ENCODE measurements around the gene ANGPT4. TPM values are rescaled to one million over a fixed set of nuclear protein-coding genes. Genes with fewer than 3 reads are reported as not detected.
A peak's percentile ranks its signal among the peaks of the same experiment; 100 is the strongest.

The ANGPT4 gene
- total RNA-seq, 3 donors from 2014 or later = not detected

DNA sequence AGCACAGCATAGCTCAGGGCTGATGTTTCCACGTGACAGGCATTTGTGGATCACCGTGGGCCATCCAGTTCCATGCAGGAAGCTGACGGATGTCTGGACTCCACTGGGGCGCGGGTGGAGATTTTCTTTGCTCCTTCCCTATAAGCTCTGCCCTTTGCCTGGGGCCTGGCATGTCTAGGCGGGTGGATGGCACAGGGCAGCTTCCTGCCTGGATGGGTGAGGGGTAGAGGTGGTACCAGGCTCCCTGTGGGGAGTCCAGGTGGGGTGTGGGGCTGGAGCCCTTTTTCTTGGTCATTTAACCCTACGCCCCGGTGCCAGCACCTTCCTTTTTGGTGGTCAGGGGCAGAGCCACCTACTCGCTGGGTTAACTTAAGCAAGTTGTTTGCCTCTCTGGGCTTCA is 72.2 kb downstream of the ANGPT4 start:
- Mint-ChIP-seq H3K4me1 (ENCODE audit: low read depth) (peaks cover 57% of the 10 kb centered on the region), H3K27me3 (ENCODE audit: low read depth) (no peaks in the 10 kb centered on the region), H3K36me3 (ENCODE audit: insufficient read depth) (no peaks in the 10 kb centered on the region), H3K4me3 (no peak overlapping the region), H3K9me3 (no peaks in the 10 kb centered on the region)
- ATAC-seq (no peak), DNase-seq (no peak)

DNA sequence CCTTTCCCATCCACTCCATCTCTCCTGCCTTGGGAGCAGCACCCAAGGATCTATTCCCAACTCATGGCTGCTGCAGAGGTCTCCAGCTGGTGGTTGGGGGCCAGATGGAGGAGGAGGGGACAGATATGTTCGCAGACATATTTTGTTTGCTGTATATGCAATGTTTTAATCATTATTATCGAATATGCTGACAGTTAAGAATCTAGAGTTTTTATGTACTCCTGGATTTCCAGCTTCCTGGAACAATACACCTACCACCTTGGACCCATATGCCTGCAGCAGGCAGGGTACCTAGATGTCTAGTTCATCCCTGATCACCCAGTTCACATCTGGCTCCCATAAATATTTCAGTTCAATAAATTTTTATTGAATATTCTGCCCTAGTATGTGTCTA is 73.6 kb downstream of the ANGPT4 start:
- no peak for DNase-seq
- ATAC-seq = no peak
- no peaks in the 10 kb centered on the region for H3K27me3 Mint-ChIP-seq (ENCODE audit: low read depth)
- H3K36me3 Mint-ChIP-seq (ENCODE audit: insufficient read depth) = peaks cover 3% of the 10 kb centered on the region
- H3K9me3 Mint-ChIP-seq = no peaks in the 10 kb centered on the region
- no peak overlapping the region for H3K4me3 Mint-ChIP-seq
- peaks cover 57% of the 10 kb centered on the region for H3K4me1 Mint-ChIP-seq (ENCODE audit: low read depth)

DNA sequence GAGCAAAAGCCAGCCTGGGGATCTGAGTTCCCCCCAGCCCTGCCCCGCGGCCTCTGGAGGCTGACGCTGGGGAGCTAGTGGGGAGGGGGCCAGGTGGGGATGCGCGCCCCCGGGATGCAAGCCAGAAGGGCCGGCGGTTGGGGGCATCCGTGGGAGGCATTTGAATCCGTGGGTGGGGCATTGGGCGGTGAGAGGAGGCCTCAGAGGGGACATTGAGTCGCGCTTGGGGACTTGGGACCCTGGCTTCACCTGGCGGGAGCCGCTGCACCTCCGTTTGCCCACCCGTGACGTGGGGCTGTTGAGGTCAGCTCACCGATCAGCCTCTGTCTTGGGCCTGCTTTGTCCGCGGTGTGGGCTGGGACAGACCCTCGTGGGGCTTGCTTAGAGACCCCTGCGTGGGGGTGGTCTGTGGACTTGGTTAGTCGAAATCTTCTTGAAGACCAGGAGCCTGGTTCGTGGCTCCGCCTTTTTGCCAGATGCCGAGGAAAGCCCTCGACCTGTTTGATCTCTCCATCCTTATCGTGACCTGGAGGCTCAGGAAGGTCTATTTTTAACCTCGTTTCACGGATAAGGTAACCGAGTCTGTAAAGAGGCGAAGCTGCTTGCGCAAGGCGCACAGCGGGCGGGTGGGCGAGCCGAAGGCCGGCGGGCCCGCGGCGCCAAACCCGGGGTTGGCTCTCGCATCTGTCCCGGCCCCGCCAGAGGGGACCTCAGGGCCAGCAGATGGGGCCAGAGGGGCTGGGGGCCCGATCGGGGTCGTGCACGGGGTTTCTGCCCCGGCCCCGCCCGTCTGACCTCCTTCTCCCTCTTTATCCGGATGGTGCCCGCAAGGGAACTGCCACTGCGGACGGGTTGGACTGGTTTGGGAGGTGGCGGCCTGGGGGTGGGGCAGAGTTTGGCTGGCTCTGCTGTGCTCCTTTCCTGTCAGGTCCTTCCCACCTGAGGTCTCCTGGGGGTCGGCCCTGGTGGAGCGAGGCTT is 74.3 kb downstream of the ANGPT4 start:
- H3K9me3 Mint-ChIP-seq = no peaks in the 10 kb centered on the region
- peak overlapping the region; percentile 60 for H3K4me3 Mint-ChIP-seq
- no peak for ATAC-seq
- H3K27me3 Mint-ChIP-seq (ENCODE audit: low read depth) = no peaks in the 10 kb centered on the region
- peaks cover 3% of the 10 kb centered on the region for H3K36me3 Mint-ChIP-seq (ENCODE audit: insufficient read depth)
- peaks cover 57% of the 10 kb centered on the region for H3K4me1 Mint-ChIP-seq (ENCODE audit: low read depth)
- no peak for DNase-seq

DNA sequence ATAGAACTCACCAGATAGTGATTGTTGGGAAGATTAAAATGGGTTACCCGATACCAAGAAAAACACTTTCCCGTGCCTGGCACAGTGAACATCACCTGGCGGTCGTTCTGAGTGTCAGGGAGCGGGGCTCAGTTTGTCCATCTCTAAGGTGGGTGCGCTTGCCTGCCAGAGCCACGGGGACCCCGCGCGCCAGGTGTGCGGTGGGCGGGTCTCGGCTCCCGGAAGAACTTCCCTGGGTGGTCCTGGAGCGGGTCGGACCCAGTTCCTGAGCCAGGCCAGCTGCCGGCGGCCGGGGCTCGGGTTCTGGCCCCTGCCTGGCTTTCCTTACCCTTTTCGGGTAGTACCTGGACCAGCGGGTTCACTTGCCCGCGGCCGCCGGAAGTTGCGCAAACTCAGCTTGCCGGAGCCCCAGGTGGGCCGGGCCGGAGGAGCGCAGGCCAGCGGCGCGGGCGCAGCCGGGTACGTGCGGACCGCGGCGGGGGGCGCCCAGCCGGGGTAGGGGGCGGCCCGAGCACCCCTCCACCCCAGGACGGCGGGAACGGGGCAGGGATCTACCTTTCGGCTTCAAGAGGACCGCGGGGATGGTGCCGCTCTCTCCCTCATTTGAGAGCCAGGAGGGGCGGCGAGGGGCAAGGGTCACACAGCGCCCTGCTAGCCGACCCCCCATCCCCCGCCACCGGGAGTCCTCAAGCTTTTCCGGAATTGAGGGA is 75.1 kb downstream of the ANGPT4 start:
- Mint-ChIP-seq H3K4me3 (peak overlapping the region; percentile 60), H3K9me3 (no peaks in the 10 kb centered on the region), H3K4me1 (ENCODE audit: low read depth) (peaks cover 55% of the 10 kb centered on the region), H3K27me3 (ENCODE audit: low read depth) (no peaks in the 10 kb centered on the region), H3K36me3 (ENCODE audit: insufficient read depth) (peaks cover 3% of the 10 kb centered on the region)
- DNase-seq (no peak), ATAC-seq (no peak)

DNA sequence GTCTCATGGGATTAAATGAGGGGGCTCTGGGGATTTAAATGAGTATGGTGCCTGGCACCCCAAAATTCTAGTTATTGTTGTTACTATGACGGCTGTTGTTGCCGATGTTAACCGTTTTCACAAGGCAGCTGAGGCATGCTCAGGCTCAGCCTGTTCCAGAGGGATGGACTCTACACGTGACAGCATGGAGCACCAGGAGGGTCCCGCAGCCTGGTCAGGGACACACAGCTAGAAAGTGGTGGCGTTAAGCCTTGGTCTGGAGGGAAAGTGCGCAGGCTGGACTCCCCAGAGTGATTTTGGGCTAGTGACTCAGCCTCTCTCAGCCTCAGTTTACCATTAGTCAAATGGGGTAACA is 75.7 kb downstream of the ANGPT4 start:
- no peaks in the 10 kb centered on the region for H3K9me3 Mint-ChIP-seq
- peaks cover 55% of the 10 kb centered on the region for H3K4me1 Mint-ChIP-seq (ENCODE audit: low read depth)
- ATAC-seq = no peak

DNA sequence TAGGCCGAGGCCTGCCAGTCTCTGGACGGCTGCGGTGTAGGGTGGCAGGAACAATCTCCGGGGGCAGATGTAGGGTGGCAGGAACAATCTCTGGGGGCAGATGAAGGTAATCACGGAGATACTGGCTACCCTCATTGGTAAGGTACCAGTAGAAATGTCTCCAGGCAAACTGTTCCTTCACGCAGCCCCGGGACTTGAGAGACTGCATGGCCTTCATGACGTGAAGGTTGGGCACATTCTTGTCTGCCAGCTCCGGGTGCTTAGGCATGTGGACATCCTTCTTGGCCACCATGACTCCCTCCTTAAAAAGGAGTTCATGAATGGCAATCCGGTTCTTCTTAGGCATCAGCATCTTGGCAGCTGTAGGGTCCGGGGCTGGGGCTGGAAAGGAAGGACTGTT is 76.5 kb downstream of the ANGPT4 start:
- no peak for DNase-seq
- H3K36me3 Mint-ChIP-seq (ENCODE audit: insufficient read depth) = peaks cover 3% of the 10 kb centered on the region
- H3K27me3 Mint-ChIP-seq (ENCODE audit: low read depth) = no peaks in the 10 kb centered on the region
- ATAC-seq = no peak
- H3K4me3 Mint-ChIP-seq = no peak overlapping the region
- peaks cover 62% of the 10 kb centered on the region for H3K4me1 Mint-ChIP-seq (ENCODE audit: low read depth)
- no peaks in the 10 kb centered on the region for H3K9me3 Mint-ChIP-seq

More for the DNA sequence above, 75.7 kb downstream of the ANGPT4 start:
- no peaks in the 10 kb centered on the region for H3K27me3 Mint-ChIP-seq (ENCODE audit: low read depth)
- DNase-seq = no peak
- peak overlapping the region; percentile 54 for H3K4me3 Mint-ChIP-seq
- peaks cover 3% of the 10 kb centered on the region for H3K36me3 Mint-ChIP-seq (ENCODE audit: insufficient read depth)

DNA sequence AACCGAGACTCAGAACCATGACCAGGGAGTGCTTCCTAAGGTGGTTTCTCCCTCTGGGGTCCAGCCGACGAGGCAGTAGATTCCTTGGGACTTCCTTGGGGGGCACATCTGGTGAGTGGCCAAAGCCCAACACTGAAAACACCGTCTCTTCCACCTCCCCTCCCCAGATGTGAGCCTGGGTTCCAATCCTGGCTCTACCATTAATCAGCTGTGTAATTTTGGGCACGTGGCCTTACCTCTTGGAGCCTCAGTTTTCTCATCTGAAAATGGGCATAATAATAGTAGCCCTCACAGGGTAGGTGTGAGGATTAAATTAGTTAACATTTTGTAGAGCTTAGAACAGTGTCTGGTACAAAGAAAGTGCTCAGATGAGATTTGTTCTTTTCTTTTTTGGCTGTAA is 77.1 kb downstream of the ANGPT4 start:
- Mint-ChIP-seq H3K4me3 (no peak overlapping the region), H3K27me3 (ENCODE audit: low read depth) (no peaks in the 10 kb centered on the region), H3K36me3 (ENCODE audit: insufficient read depth) (peaks cover 3% of the 10 kb centered on the region), H3K9me3 (no peaks in the 10 kb centered on the region), H3K4me1 (ENCODE audit: low read depth) (peaks cover 62% of the 10 kb centered on the region)
- DNase-seq (no peak), ATAC-seq (no peak)

DNA sequence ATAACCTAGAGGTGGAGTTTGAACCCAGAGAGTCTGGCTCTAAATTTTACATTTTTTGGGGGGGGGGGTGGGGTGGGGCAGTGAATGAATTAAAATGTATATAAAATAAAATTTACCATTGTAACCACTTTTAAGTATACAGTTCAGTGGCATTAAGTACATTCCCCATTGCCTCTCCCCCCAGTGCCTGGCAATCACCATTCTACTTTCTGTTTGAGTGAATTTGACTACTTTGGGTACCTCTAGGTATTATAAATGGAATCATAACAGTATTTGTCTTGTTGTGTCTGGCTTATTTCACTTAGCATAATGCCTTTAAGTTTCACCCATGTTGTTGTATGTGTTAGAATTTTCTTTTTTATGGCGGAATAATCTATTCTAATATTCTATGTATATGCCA is 79.9 kb downstream of the ANGPT4 start:
- H3K9me3 Mint-ChIP-seq = no peaks in the 10 kb centered on the region
- H3K4me1 Mint-ChIP-seq (ENCODE audit: low read depth) = peaks cover 53% of the 10 kb centered on the region
- DNase-seq (no peak), ATAC-seq (no peak)
- no peaks in the 10 kb centered on the region for H3K27me3 Mint-ChIP-seq (ENCODE audit: low read depth)
- H3K36me3 Mint-ChIP-seq (ENCODE audit: insufficient read depth) = peaks cover 3% of the 10 kb centered on the region
- H3K4me3 Mint-ChIP-seq = no peak overlapping the region

DNA sequence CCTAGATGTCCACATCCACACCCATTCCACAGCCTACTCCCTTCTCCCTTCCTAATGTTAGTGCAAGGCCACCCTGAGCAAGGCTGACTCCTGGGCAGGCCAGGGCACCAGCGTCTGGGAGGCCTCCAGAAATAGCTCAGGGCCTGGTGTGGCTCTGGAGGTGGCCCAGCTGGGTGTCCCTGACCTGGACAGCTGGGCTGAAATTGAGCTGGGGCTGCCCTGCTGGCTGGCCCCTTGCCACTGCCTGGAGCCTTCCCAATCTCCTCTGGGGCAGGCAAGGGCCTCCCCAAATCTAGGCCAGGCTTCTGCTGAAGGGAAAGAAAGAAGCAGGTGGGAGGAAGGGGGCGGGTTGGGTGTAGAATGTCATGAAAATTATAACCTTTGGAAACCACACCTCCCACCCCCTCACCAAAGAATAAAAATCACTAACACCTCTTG is 80.5 kb downstream of the ANGPT4 start:
- peak overlapping the region; percentile 73 for H3K4me3 Mint-ChIP-seq
- peaks cover 3% of the 10 kb centered on the region for H3K36me3 Mint-ChIP-seq (ENCODE audit: insufficient read depth)
- no peaks in the 10 kb centered on the region for H3K27me3 Mint-ChIP-seq (ENCODE audit: low read depth)
- no peaks in the 10 kb centered on the region for H3K9me3 Mint-ChIP-seq
- no peak for ATAC-seq
- DNase-seq = peak; percentile 44
- H3K4me1 Mint-ChIP-seq (ENCODE audit: low read depth) = peaks cover 51% of the 10 kb centered on the region

DNA sequence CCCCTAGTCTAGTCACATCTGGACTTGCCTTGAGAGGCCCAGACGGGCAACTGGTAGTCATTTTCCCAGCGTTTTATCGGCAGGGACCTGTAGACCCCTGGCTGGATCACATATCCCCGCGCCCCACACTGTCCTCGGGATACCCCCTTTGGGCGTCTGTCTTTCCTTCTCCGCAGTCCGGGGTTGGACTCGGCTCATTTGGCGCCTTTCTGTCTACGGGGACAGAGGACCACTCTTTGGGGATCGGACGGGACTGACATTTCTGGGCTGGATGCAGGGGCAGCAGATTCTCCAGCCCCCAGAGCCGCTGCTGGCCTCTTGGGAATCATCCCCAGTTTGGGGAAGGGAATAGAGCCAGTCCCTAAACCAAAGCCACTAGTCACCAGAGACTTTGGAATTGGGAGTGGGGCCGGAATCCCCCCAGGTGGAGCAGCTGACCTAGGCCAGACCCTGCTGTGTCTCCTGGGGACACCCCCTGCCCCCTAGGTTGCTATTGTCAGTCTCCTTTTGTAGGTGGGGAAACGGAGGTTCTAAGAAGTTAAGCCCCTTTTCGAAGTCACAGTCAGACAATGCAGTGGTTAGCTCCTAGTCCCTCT is 81.9 kb downstream of the ANGPT4 start:
- Mint-ChIP-seq H3K9me3 (no peaks in the 10 kb centered on the region), H3K4me1 (ENCODE audit: low read depth) (peaks cover 48% of the 10 kb centered on the region), H3K36me3 (ENCODE audit: insufficient read depth) (peaks cover 3% of the 10 kb centered on the region), H3K4me3 (peak overlapping the region; percentile 87), H3K27me3 (ENCODE audit: low read depth) (no peaks in the 10 kb centered on the region)
- DNase-seq (no peak), ATAC-seq (peak; percentile 4 to 16)

DNA sequence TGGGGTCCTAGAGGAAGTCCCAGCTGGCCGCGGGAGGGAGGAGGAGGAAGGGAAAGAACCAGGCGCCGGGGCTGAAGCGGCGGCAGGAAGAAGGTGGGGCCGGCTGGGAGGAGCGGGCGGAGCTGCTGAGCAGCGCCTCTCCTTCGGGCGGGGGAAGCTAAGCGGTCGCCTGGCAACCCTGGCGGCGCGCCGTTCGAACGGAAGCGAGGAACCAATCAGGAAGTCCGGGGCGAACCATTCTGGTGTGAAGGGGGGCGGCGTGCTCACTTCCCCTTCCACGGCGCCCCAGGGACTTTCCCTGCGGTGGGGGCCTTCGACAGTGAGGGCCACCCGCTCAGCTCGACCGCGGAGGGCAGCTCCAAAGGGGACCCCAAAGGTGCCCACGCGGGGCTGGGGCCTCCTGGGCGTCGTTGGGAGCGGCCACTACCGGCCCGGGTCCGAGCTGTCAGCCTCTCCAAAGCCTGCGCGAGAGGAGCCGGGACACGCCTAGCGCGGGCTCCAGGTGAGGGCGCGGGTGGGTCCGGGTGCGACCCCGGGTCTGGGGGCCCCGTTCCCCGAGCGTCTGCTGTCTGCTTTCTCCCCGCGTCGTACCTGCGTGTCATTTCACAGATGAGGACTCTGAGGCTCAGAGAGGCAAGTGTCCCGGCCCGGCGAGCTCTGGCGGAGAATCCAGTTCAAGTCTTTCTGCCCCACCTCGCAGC is 82.5 kb downstream of the ANGPT4 start, which contains the start of gene FAM110A:
TSS of gene FAM110A (plus strand) at position 266 of the 701 bp plus-strand sequence. CDS start 11,090 bp downstream, outside the sequence.
- Mint-ChIP-seq H3K36me3 (ENCODE audit: insufficient read depth) (peaks cover 3% of the 10 kb centered on the region), H3K4me1 (ENCODE audit: low read depth) (peaks cover 45% of the 10 kb centered on the region), H3K4me3 (peak within 1 kb of the TSS; percentile 87), H3K27me3 (ENCODE audit: low read depth) (no peaks in the 10 kb centered on the region), H3K9me3 (no peaks in the 10 kb centered on the region)
- DNase-seq = peak; percentile 92
- ATAC-seq = peak; percentile 93 to 94

DNA sequence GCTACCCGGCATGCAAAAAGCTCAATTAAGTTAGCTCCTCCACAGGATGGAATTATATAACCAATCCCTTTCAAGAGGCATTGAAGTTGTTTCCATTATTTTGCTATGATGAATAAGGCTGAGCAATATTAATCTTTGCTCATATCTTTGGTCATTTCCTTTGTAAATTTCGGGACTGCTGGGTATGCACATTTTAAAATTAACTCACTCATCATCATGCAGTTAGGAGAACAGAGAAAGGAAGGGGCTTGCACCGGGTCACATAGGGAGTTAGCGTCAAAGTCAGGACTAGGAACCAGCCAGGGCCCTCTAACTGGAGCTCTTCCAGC is 83.0 kb downstream of the ANGPT4 start:
- peak overlapping the region; percentile 87 for H3K4me3 Mint-ChIP-seq
- H3K4me1 Mint-ChIP-seq (ENCODE audit: low read depth) = peaks cover 40% of the 10 kb centered on the region
- DNase-seq (no peak), ATAC-seq (peak; percentile 5 to 15)
- no peaks in the 10 kb centered on the region for H3K27me3 Mint-ChIP-seq (ENCODE audit: low read depth)
- no peaks in the 10 kb centered on the region for H3K9me3 Mint-ChIP-seq
- H3K36me3 Mint-ChIP-seq (ENCODE audit: insufficient read depth) = no peaks in the 10 kb centered on the region

DNA sequence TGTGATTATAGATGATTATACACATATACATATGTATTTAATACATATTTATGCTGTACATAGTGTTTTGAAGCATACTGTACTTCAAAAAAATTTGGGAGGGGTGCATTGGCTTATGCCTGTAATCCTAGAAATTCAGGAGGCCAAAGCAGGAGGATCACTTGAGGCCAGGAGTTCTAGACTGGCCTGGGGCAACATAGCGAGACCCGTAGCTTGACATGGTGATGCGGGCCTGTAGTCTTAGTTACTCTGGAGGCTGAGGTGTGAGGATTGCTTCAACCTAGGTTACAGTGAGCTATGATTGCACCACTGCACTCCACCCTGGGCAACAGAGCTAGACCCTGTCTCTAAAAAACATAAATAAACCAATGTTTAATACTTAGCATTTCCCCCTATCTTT is 84.2 kb downstream of the ANGPT4 start:
- no peak for DNase-seq
- no peak for ATAC-seq
- Mint-ChIP-seq H3K36me3 (ENCODE audit: insufficient read depth) (no peaks in the 10 kb centered on the region), H3K4me1 (ENCODE audit: low read depth) (peaks cover 31% of the 10 kb centered on the region), H3K4me3 (no peak overlapping the region), H3K9me3 (no peaks in the 10 kb centered on the region), H3K27me3 (ENCODE audit: low read depth) (no peaks in the 10 kb centered on the region)

DNA sequence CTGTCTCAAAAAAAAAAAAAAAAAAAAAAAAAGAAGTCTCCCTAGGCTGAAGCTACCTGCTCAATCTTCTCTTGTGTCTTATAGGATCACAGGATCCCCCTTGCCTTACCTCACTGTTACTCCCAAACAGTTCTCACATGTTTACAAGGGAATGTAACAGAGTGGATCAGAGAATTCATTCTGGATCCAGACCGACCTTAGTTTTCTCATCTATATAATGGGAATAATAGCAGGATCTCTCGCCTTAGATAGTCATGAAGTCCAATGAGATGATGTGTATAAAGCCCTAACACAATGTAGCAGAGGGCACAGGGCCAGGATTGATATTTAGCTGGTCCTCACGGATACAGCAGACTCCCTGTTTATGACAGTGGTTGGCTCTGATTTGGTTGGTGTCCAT is 84.9 kb downstream of the ANGPT4 start:
- no peaks in the 10 kb centered on the region for H3K36me3 Mint-ChIP-seq (ENCODE audit: insufficient read depth)
- H3K9me3 Mint-ChIP-seq = no peaks in the 10 kb centered on the region
- peaks cover 25% of the 10 kb centered on the region for H3K4me1 Mint-ChIP-seq (ENCODE audit: low read depth)
- no peak for ATAC-seq
- H3K27me3 Mint-ChIP-seq (ENCODE audit: low read depth) = no peaks in the 10 kb centered on the region
- DNase-seq = no peak
- H3K4me3 Mint-ChIP-seq = no peak overlapping the region

All from activated T-cell treated with anti-CD3 and anti-CD28 coated beads, Interleukin-2, amount 50 U/mL, for 4 hours (primary cell).